Ectodermal cell (in vitro differentiated cells): ENCODE data around the gene NLRP14. TPM values are rescaled to one million over a fixed set of nuclear protein-coding genes. Genes with fewer than 3 reads are reported as not detected.

Source experiments
- H3K27ac ChIP-seq: 2 replicates; pipeline ENCODE4 v1.7.0; 2013; ENCODE audit warnings: mild to moderate bottlenecking, low read depth, low read length; ENCODE audit not compliant: insufficient read depth, poor library complexity, severe bottlenecking
- H3K27me3 ChIP-seq: 2 replicates; pipeline ENCODE4 v1.7.0; 2013; ENCODE audit warnings: mild to moderate bottlenecking, low read length; ENCODE audit not compliant: insufficient read depth, control insufficient read depth, poor library complexity, severe bottlenecking
- H3K36me3 ChIP-seq: one replicate; pipeline ENCODE4 v1.7.0; 2013; ENCODE audit warnings: low read length; ENCODE audit not compliant: control insufficient read depth, insufficient read depth
- H3K4me1 ChIP-seq: one replicate; pipeline ENCODE4 v1.7.0; 2013; ENCODE audit warnings: low read length; ENCODE audit not compliant: control insufficient read depth, insufficient read depth
- H3K4me3 ChIP-seq: 2 replicates; pipeline ENCODE4 v1.7.0; 2013; ENCODE audit warnings: low read depth, low read length, control low read depth; ENCODE audit not compliant: insufficient read depth
- H3K9me3 ChIP-seq: 2 replicates; pipeline ENCODE4 v1.7.0; 2013; ENCODE audit warnings: mild to moderate bottlenecking, low read length, moderate library complexity; ENCODE audit not compliant: control insufficient read depth
- WGBS, 2 experiments: methylation state at CpG; one replicate each; pipeline ENCODE4 v1.1.7; 2013; ENCODE audit warnings: missing lambda C conversion rate in 2 of 2; 5-methylcytosine and 5-hydroxymethylcytosine counted together
- polyA plus RNA-seq, 4 experiments: library from polyadenylated mRNA; stranded (reverse); fragments of 50-300 nt; gene quantifications; one replicate each; pipeline ENCODE4 v1.2.3, GENCODE V29; 2013

NLRP14 gene
- polyA plus RNA-seq (2013, experiment 1 of 4), result 0.39 TPM
- 0.48 TPM for polyA plus RNA-seq (2013, experiment 2 of 4)
- 0.16 TPM for polyA plus RNA-seq (2013, experiment 3 of 4)
- 0.36 TPM for polyA plus RNA-seq (2013, experiment 4 of 4)

GRCh38 chr11:7020183-7020917, at the start of gene NLRP14, which contains the start of gene ZNF214:
NLRP14 (plus strand) TSS chr11:7020479; CDS start chr11:7038587, 18,108 bp downstream.
ZNF214 (minus strand) TSS chr11:7020346; CDS start chr11:7002835, 17,511 bp downstream.
- 12% methylated on average over 47 of the region's 47 CpGs for WGBS, 2 experiments
- no peaks in the 10 kb centered on the region for H3K4me1 ChIP-seq
- peak within 1 kb of the TSS; percentile 97 for H3K4me3 ChIP-seq
- peaks cover 3% of the 10 kb centered on the region for H3K27me3 ChIP-seq
- H3K9me3 ChIP-seq, result no peaks in the 10 kb centered on the region
- H3K36me3 ChIP-seq, result no peaks in the 10 kb centered on the region
- H3K27ac ChIP-seq, result peak within 1 kb of the TSS; percentile 76

GRCh38 chr11:6979365-6979764, 40.9 kb upstream of the NLRP14 start:
- Histone ChIP-seq H3K4me3 (no peak overlapping the region), H3K27ac (no peak overlapping the region), H3K36me3 (no peaks in the 10 kb centered on the region), H3K9me3 (no peaks in the 10 kb centered on the region), H3K4me1 (no peaks in the 10 kb centered on the region), H3K27me3 (no peaks in the 10 kb centered on the region)
- WGBS, 2 experiments, result no CpG with 5 or more reads among the region's 2 CpGs

- Histone ChIP-seq H3K4me3 (no peak overlapping the region), H3K27ac (no peak overlapping the region), H3K36me3 (no peaks in the 10 kb centered on the region), H3K27me3 (no peaks in the 10 kb centered on the region), H3K4me1 (no peaks in the 10 kb centered on the region), H3K9me3 (no peaks in the 10 kb centered on the region)
- 88% methylated on average over 1 of the region's 1 CpG; no CpG with 5 or more reads in 1 of the 2 experiments for WGBS, 2 experiments
Observed at GRCh38 chr11:6986487-6986886, 33.8 kb upstream of the NLRP14 start.

GRCh38 chr11:6988506-6988905, 31.8 kb upstream of the NLRP14 start:
- Histone ChIP-seq H3K27me3 (no peaks in the 10 kb centered on the region), H3K9me3 (no peaks in the 10 kb centered on the region), H3K4me3 (no peak overlapping the region), H3K27ac (no peak overlapping the region), H3K36me3 (no peaks in the 10 kb centered on the region), H3K4me1 (no peaks in the 10 kb centered on the region)

- Histone ChIP-seq H3K36me3 (no peaks in the 10 kb centered on the region), H3K4me3 (no peak overlapping the region), H3K4me1 (no peaks in the 10 kb centered on the region), H3K27ac (no peak overlapping the region), H3K27me3 (no peaks in the 10 kb centered on the region), H3K9me3 (no peaks in the 10 kb centered on the region)
- WGBS, 2 experiments, result 81 to 87% methylated on average over 6 of the region's 6 CpGs
Observed at GRCh38 chr11:6991227-6991626, 29.1 kb upstream of the NLRP14 start.

- H3K4me3 ChIP-seq, result no peak overlapping the region
- no peaks in the 10 kb centered on the region for H3K4me1 ChIP-seq
- WGBS, 2 experiments, result 79 to 90% methylated on average over 1 to 2 of the region's 2 CpGs
- H3K27ac ChIP-seq, result peak overlapping the region; percentile 44
- H3K27me3 ChIP-seq, result no peaks in the 10 kb centered on the region
- H3K36me3 ChIP-seq, result no peaks in the 10 kb centered on the region
- no peaks in the 10 kb centered on the region for H3K9me3 ChIP-seq
Observed at GRCh38 chr11:6992026-6992425, 28.3 kb upstream of the NLRP14 start.

GRCh38 chr11:6992457-6993417, 27.5 kb upstream of the NLRP14 start:
- Histone ChIP-seq H3K4me3 (no peak overlapping the region), H3K27ac (no peak overlapping the region), H3K4me1 (no peaks in the 10 kb centered on the region), H3K9me3 (no peaks in the 10 kb centered on the region), H3K36me3 (no peaks in the 10 kb centered on the region), H3K27me3 (no peaks in the 10 kb centered on the region)
- 77 to 79% methylated on average over 11 of the region's 11 CpGs for WGBS, 2 experiments

GRCh38 chr11:6995703-6996102, 24.6 kb upstream of the NLRP14 start:
- Histone ChIP-seq H3K4me3 (no peak overlapping the region), H3K27ac (no peak overlapping the region), H3K36me3 (peaks cover 3% of the 10 kb centered on the region), H3K9me3 (no peaks in the 10 kb centered on the region), H3K27me3 (no peaks in the 10 kb centered on the region), H3K4me1 (no peaks in the 10 kb centered on the region)

- Histone ChIP-seq H3K4me1 (no peaks in the 10 kb centered on the region), H3K27ac (no peak overlapping the region), H3K27me3 (no peaks in the 10 kb centered on the region), H3K9me3 (no peaks in the 10 kb centered on the region), H3K36me3 (peaks cover 9% of the 10 kb centered on the region), H3K4me3 (no peak overlapping the region)
- WGBS, 2 experiments, result 81 to 89% methylated on average over 3 of the region's 3 CpGs
Observed at GRCh38 chr11:7004482-7004881, 15.8 kb upstream of the NLRP14 start.

- no peaks in the 10 kb centered on the region for H3K4me1 ChIP-seq
- WGBS, 2 experiments, result 100% methylated on average over 1 of the region's 1 CpG; no CpG with 5 or more reads in 1 of the 2 experiments
- no peak overlapping the region for H3K4me3 ChIP-seq
- H3K27ac ChIP-seq, result no peak overlapping the region
- H3K27me3 ChIP-seq, result no peaks in the 10 kb centered on the region
- no peaks in the 10 kb centered on the region for H3K36me3 ChIP-seq
- no peaks in the 10 kb centered on the region for H3K9me3 ChIP-seq
Observed at GRCh38 chr11:7014118-7014517, 6.2 kb upstream of the NLRP14 start.
